ENCODE data around the gene EIF2B2.

The EIF2B2 gene

DNA sequence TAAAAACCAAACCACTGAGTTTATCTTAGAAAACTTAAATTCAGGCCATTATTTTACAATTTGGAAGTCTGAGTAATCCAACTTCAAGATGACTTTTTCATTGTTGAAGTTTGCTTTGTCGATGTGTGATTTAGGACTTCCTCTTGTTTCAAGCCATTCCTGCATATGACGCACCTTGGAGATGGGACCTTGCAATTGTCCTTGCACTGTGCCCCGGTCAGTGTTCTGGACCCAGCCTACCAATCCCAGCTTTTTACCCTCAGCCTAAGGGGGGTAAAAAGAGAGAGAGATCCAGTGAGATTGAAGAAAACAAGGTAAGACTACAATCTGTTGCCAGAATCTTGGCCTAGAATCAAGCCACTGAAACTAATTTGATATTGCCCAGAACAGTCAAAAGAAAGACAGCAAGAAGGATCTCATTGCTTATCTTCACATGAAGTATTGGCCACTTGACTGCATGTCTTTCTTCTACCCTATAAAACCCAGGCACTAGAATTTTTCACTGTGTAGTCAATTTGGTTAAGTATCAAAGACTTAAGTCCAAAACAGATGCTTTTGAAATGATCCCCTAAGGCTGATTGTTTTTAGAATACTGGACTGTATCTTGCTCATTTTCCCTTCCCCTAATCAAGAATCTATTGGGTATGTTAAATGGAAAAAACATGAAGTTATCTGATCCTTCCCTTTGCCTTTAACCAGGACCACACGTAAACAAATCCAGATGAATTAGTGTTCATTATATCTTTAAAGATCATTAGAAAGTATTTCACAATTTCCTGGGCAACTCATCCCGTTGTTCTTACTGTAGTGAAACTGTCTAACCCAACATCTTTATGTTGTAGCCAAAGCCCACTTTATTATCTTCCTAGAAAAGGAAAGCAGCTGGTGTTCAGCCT is 50.9 kb downstream of the EIF2B2 start:
- H3F3A ChIP-seq (ENCODE audit: low read depth), result 0 out of 2 replicates have a peak, but pooled peaks cover 8% of the 10 kb centered on the region
- no peak overlapping the region for H2AFZ ChIP-seq (ENCODE audit: low read length)
- peaks cover 5% of the 10 kb centered on the region for H4K20me1 ChIP-seq (ENCODE audit: insufficient read depth, low read length, poor library complexity, severe bottlenecking)
- H3K9me2 ChIP-seq (replicated peaks; ENCODE audit: low read depth, low read length), result no peaks in the 10 kb centered on the region
- peaks cover 20% of the 10 kb centered on the region for H3K79me2 ChIP-seq (ENCODE audit: insufficient read depth, low read length)
- no peaks in the 10 kb centered on the region for H3K36me3 ChIP-seq (ENCODE audit: insufficient read depth, low read length)
- H3K9me3 ChIP-seq (ENCODE audit: insufficient read depth, low read depth, low read length), result no peaks in the 10 kb centered on the region
- no peak overlapping the region for H3K9ac ChIP-seq (ENCODE audit: low read depth, low read length, poor library complexity, severe bottlenecking)
- H3K4me3 ChIP-seq (ENCODE audit: low read length, poor library complexity, severe bottlenecking), result no peak overlapping the region
- TF ChIP-seq CTCF (conservative IDR thresholded peaks at IDR 0.05; ENCODE audit: low read length) (no peak), EZH2phosphoT487 (IDR thresholded peaks at IDR 0.05; ENCODE audit: borderline replicate concordance) (no peak)
- H3K27me3 ChIP-seq (ENCODE audit: insufficient read depth, low read length, poor library complexity, severe bottlenecking), result no peaks in the 10 kb centered on the region
- H3K4me1 ChIP-seq (ENCODE audit: insufficient read depth, low read length, poor library complexity, severe bottlenecking), result peaks cover 17% of the 10 kb centered on the region
- no peak overlapping the region for H3K4me2 ChIP-seq (ENCODE audit: low read depth, low read length, poor library complexity, severe bottlenecking)

DNA sequence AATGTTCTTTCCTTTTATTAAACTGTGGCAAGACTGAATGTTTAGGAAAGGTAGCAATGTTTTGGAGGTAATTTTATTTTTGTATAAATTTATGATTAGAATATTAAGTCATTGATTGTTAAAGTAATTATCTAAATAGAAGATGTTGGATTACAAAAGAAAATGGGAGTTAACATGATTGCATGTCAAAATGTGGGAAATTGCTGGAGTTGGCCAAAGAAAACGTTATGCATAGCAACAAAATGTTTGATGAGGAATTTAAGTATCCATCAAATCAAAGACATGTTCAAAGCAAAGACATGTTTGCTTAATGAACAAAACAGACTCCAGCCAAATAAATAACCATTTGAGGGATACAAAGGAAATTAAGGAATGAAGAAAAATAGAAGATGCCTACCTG is 51.7 kb downstream of the EIF2B2 start:
- H2AFZ ChIP-seq (ENCODE audit: low read length), result no peak overlapping the region
- peaks cover 14% of the 10 kb centered on the region for H3K4me1 ChIP-seq (ENCODE audit: insufficient read depth, low read length, poor library complexity, severe bottlenecking)
- H3K4me3 ChIP-seq (ENCODE audit: low read length, poor library complexity, severe bottlenecking), result no peak overlapping the region
- H4K20me1 ChIP-seq (ENCODE audit: insufficient read depth, low read length, poor library complexity, severe bottlenecking), result peaks cover 3% of the 10 kb centered on the region
- H3K9me3 ChIP-seq (ENCODE audit: insufficient read depth, low read depth, low read length), result no peaks in the 10 kb centered on the region
- H3F3A ChIP-seq (ENCODE audit: low read depth), result 0 out of 2 replicates have a peak, but pooled peaks cover 8% of the 10 kb centered on the region
- no peaks in the 10 kb centered on the region for H3K27me3 ChIP-seq (ENCODE audit: insufficient read depth, low read length, poor library complexity, severe bottlenecking)
- no peaks in the 10 kb centered on the region for H3K36me3 ChIP-seq (ENCODE audit: insufficient read depth, low read length)
- TF ChIP-seq CTCF (conservative IDR thresholded peaks at IDR 0.05; ENCODE audit: low read length), result no peak
- TF ChIP-seq EZH2phosphoT487 (IDR thresholded peaks at IDR 0.05; ENCODE audit: borderline replicate concordance), result no peak
- no peaks in the 10 kb centered on the region for H3K9me2 ChIP-seq (replicated peaks; ENCODE audit: low read depth, low read length)
- H3K4me2 ChIP-seq (ENCODE audit: low read depth, low read length, poor library complexity, severe bottlenecking), result no peak overlapping the region
- H3K9ac ChIP-seq (ENCODE audit: low read depth, low read length, poor library complexity, severe bottlenecking), result no peak overlapping the region
- H3K79me2 ChIP-seq (ENCODE audit: insufficient read depth, low read length), result peaks cover 20% of the 10 kb centered on the region

DNA sequence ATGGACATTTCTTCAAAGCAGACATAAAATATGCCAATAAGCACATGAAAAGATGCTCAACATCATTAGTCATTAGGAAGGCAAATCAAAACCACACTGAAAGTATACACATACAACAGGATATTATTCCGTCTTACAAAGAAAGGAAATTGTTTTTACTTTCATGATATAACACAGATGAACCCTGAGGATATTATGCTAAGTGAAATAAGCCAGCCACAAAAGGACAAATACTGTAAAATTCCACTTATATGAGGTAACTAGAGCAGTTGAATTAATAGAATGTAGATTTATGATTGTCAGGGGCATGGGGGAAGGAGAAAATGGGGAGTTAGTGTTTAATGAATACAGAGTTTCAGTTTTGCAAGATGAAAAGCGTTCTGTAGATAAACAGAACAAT is 56.9 kb downstream of the EIF2B2 start:
- H3K4me2 ChIP-seq (ENCODE audit: low read depth, low read length, poor library complexity, severe bottlenecking), result no peak overlapping the region
- no peaks in the 10 kb centered on the region for H3K9me2 ChIP-seq (replicated peaks; ENCODE audit: low read depth, low read length)
- H3K4me3 ChIP-seq (ENCODE audit: low read length, poor library complexity, severe bottlenecking), result no peak overlapping the region
- no peak for TF ChIP-seq CTCF (conservative IDR thresholded peaks at IDR 0.05; ENCODE audit: low read length)
- no peak for TF ChIP-seq EZH2phosphoT487 (IDR thresholded peaks at IDR 0.05; ENCODE audit: borderline replicate concordance)
- H3F3A ChIP-seq (ENCODE audit: low read depth), result no peaks in the 10 kb centered on the region
- H3K4me1 ChIP-seq (ENCODE audit: insufficient read depth, low read length, poor library complexity, severe bottlenecking), result peaks cover 9% of the 10 kb centered on the region
- H3K9me3 ChIP-seq (ENCODE audit: insufficient read depth, low read depth, low read length), result no peaks in the 10 kb centered on the region
- H3K9ac ChIP-seq (ENCODE audit: low read depth, low read length, poor library complexity, severe bottlenecking), result no peak overlapping the region
- no peaks in the 10 kb centered on the region for H3K27me3 ChIP-seq (ENCODE audit: insufficient read depth, low read length, poor library complexity, severe bottlenecking)
- no peaks in the 10 kb centered on the region for H4K20me1 ChIP-seq (ENCODE audit: insufficient read depth, low read length, poor library complexity, severe bottlenecking)
- no peak overlapping the region for H2AFZ ChIP-seq (ENCODE audit: low read length)
- H3K36me3 ChIP-seq (ENCODE audit: insufficient read depth, low read length), result no peaks in the 10 kb centered on the region
- H3K79me2 ChIP-seq (ENCODE audit: insufficient read depth, low read length), result peaks cover 30% of the 10 kb centered on the region
